ENCODE results near the gene ZNF549. TPM values are rescaled to one million over a fixed set of nuclear protein-coding genes. Genes with fewer than 3 reads are reported as not detected.
A peak's percentile ranks its signal among the peaks of the same experiment; 100 is the strongest.

ZNF549 gene
- total RNA-seq, 1 experiment from 2014 or later: 9.2 TPM

DNA sequence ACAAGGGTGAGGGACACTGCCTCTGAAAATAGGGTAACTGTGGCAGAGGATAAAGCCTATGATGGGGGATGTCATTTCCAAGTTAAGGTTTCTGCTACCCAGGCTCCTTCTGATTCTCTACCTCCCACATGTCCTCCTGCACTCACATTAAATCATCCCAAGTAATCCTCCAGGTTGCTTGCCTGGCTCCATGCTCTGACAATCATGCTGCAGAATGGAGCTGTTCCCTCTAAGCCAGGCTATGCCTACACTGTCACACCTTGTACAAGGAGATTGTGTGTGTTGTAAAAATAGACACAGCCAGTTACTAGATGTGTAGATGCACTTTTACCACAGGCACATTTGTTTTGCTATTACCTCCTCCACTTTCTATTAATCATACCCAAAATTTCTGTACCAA, 43.6 kb downstream of the ZNF549 start:
- TF ChIP-seq ELF4 (CRISPR knock-in tag; IDR thresholded peaks at IDR 0.05; ENCODE audit: low read depth) (no peak), ZNF396 (CRISPR knock-in tag; IDR thresholded peaks at IDR 0.05; ENCODE audit: borderline replicate concordance) (no peak), KAT7 (CRISPR knock-in tag; IDR thresholded peaks at IDR 0.05; ENCODE audit: borderline replicate concordance) (no peak)
- Mint-ChIP-seq H3K4me3 (no peak overlapping the region), H3K4me1 (no peaks in the 10 kb centered on the region), H3K27ac (no peak overlapping the region), H3K9me3 (peaks cover 99% of the 10 kb centered on the region), H3K27me3 (ENCODE audit: low read depth) (peaks cover 29% of the 10 kb centered on the region), H3K36me3 (peaks cover 92% of the 10 kb centered on the region)
- ATAC-seq (no peak), DNase-seq (ENCODE audit: low spot score) (no peak)
- ChIA-PET POLR2A (no interaction called here), CTCF (no interaction called here)

DNA sequence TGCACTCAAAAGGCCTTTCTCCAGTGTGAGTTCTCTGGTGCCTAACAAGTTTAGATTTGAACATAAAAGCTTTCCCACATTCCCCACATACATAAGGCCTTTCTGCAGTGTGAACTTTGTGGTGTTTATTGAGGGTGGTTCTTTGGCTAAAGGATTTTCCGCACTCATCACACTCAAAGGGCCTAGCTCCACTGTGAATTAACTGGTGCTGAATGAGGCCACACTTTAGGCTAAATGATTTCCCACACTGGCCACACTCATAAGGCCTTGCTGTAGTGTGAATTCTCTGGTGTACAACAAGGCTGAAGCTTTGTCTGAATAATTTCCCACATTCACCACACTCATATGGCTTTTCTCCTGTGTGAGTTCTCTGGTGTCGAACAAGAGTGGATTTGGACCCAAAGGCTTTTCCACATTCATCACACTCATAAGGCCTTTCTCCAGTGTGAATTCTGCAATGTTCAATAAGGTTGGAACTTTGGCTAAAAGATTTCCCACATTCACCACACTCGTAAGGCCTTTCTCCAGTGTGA, 45.3 kb downstream of the ZNF549 start:
- peaks cover 2% of the 10 kb centered on the region; the same call in 1 of the 2 replicates for H3K4me1 Mint-ChIP-seq
- H3K27me3 Mint-ChIP-seq (ENCODE audit: low read depth): peaks cover 15% of the 10 kb centered on the region
- no peak for TF ChIP-seq PRRX2 (CRISPR knock-in tag; IDR thresholded peaks at IDR 0.05)
- H3K27ac Mint-ChIP-seq: no peak overlapping the region
- ChIA-PET CTCF (no interaction called here), POLR2A (no interaction called here)
- peaks cover 91% of the 10 kb centered on the region for H3K36me3 Mint-ChIP-seq
- no peak overlapping the region for H3K4me3 Mint-ChIP-seq
- no peak for DNase-seq (ENCODE audit: low spot score)
- ATAC-seq: no peak
- peaks cover 97% of the 10 kb centered on the region for H3K9me3 Mint-ChIP-seq

DNA sequence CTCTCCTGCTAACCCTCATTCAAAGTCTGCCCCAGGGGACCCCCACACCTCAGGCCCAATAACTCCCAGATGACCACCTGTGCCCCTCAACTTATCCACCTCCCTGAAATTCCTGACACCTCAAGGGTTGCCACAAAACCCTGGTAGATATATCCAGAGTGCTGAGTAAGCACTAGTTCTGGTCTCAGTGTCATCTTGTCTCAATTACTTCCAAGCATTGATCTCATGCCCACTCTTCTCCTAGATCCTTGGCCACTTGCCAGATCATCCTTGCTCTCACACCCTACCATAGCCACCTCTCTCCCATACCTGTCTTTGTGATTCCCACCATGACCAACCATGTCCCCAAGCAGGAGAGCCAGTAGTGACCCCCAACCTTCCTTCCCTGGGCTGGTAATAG, 49.5 kb downstream of the ZNF549 start:
- POLR2A ChIA-PET: no interaction called here
- Mint-ChIP-seq H3K4me3 (peak overlapping the region; percentile 14; the same call in 1 of the 2 replicates), H3K27ac (no peak overlapping the region), H3K9me3 (peaks cover 74% of the 10 kb centered on the region), H3K27me3 (ENCODE audit: low read depth) (peaks cover 5% of the 10 kb centered on the region; the same call in 1 of the 2 replicates), H3K36me3 (peaks cover 70% of the 10 kb centered on the region), H3K4me1 (peaks cover 18% of the 10 kb centered on the region)
- CTCF ChIA-PET: no interaction called here
- TF ChIP-seq HMGA2 (CRISPR knock-in tag; IDR thresholded peaks at IDR 0.05): no peak
- TF ChIP-seq ATF1 (CRISPR knock-in tag; IDR thresholded peaks at IDR 0.05): no peak
- TF ChIP-seq, protein P1, sequence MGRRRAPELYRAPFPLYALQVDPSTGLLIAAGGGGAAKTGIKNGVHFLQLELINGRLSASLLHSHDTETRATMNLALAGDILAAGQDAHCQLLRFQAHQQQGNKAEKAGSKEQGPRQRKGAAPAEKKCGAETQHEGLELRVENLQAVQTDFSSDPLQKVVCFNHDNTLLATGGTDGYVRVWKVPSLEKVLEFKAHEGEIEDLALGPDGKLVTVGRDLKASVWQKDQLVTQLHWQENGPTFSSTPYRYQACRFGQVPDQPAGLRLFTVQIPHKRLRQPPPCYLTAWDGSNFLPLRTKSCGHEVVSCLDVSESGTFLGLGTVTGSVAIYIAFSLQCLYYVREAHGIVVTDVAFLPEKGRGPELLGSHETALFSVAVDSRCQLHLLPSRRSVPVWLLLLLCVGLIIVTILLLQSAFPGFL (CRISPR knock-in tag; IDR thresholded peaks at IDR 0.05; ENCODE audit: borderline replicate concordance): no peak
- TF ChIP-seq GTF2I (CRISPR knock-in tag; conservative IDR thresholded peaks at IDR 0.05): no peak
- TF ChIP-seq, protein P2, sequence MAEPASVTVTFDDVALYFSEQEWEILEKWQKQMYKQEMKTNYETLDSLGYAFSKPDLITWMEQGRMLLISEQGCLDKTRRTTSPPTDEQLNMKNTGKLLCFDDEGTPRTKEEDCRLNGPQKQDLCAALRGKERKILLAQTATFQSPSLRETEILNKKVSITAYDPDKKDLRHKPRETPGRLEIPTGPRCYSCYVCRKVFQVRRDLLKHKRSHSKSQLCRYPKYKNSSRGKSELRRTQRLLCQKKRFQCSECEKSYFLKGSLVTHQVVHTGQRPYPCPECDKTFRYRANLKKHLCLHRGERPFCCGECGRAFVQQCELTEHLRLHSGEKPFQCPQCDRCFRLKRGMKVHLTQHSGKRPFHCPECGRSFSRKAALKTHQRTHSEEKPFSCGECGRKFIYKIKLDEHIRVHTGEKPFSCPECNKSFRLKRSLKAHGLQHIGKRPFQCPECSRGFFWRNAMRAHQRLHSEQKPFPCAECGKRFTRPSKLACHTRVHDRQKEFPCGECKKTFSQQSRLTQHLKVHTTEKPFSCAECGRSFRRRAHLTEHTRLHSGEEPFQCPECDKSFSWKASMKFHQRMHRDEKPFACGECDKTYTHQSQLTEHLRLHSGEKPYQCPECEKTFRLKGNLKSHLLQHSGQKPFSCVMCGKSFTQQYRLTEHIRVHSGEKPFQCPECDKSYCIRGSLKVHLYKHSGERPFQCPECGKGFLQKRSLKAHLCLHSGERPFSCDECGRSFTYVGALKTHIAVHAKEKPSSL (CRISPR knock-in tag; conservative IDR thresholded peaks at IDR 0.05): no peak
- TF ChIP-seq, protein P3, sequence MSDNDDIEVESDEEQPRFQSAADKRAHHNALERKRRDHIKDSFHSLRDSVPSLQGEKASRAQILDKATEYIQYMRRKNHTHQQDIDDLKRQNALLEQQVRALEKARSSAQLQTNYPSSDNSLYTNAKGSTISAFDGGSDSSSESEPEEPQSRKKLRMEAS (CRISPR knock-in tag; IDR thresholded peaks at IDR 0.05): no peak
- TF ChIP-seq NR1H2 (CRISPR knock-in tag; IDR thresholded peaks at IDR 0.05): no peak
- no peak for TF ChIP-seq NFYB (CRISPR knock-in tag; conservative IDR thresholded peaks at IDR 0.05; ENCODE audit: low read depth)
- no peak for TF ChIP-seq ZNF138 (CRISPR knock-in tag; conservative IDR thresholded peaks at IDR 0.05)
- TF ChIP-seq, protein P4, sequence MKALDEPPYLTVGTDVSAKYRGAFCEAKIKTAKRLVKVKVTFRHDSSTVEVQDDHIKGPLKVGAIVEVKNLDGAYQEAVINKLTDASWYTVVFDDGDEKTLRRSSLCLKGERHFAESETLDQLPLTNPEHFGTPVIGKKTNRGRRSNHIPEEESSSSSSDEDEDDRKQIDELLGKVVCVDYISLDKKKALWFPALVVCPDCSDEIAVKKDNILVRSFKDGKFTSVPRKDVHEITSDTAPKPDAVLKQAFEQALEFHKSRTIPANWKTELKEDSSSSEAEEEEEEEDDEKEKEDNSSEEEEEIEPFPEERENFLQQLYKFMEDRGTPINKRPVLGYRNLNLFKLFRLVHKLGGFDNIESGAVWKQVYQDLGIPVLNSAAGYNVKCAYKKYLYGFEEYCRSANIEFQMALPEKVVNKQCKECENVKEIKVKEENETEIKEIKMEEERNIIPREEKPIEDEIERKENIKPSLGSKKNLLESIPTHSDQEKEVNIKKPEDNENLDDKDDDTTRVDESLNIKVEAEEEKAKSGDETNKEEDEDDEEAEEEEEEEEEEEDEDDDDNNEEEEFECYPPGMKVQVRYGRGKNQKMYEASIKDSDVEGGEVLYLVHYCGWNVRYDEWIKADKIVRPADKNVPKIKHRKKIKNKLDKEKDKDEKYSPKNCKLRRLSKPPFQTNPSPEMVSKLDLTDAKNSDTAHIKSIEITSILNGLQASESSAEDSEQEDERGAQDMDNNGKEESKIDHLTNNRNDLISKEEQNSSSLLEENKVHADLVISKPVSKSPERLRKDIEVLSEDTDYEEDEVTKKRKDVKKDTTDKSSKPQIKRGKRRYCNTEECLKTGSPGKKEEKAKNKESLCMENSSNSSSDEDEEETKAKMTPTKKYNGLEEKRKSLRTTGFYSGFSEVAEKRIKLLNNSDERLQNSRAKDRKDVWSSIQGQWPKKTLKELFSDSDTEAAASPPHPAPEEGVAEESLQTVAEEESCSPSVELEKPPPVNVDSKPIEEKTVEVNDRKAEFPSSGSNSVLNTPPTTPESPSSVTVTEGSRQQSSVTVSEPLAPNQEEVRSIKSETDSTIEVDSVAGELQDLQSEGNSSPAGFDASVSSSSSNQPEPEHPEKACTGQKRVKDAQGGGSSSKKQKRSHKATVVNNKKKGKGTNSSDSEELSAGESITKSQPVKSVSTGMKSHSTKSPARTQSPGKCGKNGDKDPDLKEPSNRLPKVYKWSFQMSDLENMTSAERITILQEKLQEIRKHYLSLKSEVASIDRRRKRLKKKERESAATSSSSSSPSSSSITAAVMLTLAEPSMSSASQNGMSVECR (CRISPR knock-in tag; IDR thresholded peaks at IDR 0.05; ENCODE audit: borderline replicate concordance): no peak
- TF ChIP-seq ETV6 (CRISPR knock-in tag; IDR thresholded peaks at IDR 0.05): no peak
- no peak for TF ChIP-seq CREM (CRISPR knock-in tag; IDR thresholded peaks at IDR 0.05)
- DNase-seq (ENCODE audit: low spot score): no peak
- ATAC-seq: no peak
